Fibroblast of lung (primary cell): Measurements from ENCODE around the gene CASQ2. TPM values are rescaled to one million over a fixed set of nuclear protein-coding genes. Genes with fewer than 3 reads are reported as not detected.

ENCODE experiments used
- DNase-seq, 2 donors: peaks; one replicate each; pipeline versions ENCODE4 v3.0.0 to v3.0.0-alpha.2; 2010; ENCODE audit warnings: low read depth in 2 of 2
- H2AFZ ChIP-seq: 2 replicates; pipeline ENCODE4 v1.5.1; 2012; ENCODE audit warnings: low read length, control low read depth, inconsistent platforms
- H3K27ac ChIP-seq: 2 replicates; pipeline ENCODE4 v1.5.1; 2011; ENCODE audit warnings: low read length, control low read depth; ENCODE audit not compliant: insufficient read depth
- H3K27me3 ChIP-seq: 2 replicates; pipeline ENCODE4 v1.5.1; 2011; ENCODE audit warnings: mild to moderate bottlenecking, low read length; ENCODE audit not compliant: control insufficient read depth, insufficient read depth
- H3K36me3 ChIP-seq: 2 replicates; pipeline ENCODE4 v1.5.1; 2011; ENCODE audit warnings: low read length; ENCODE audit not compliant: control insufficient read depth, insufficient read depth
- H3K4me1 ChIP-seq: 2 replicates; pipeline ENCODE4 v1.5.1; 2011; ENCODE audit warnings: low read length; ENCODE audit not compliant: control insufficient read depth, insufficient read depth; ENCODE audit errors: extremely low read depth
- H3K4me2 ChIP-seq: 2 replicates; pipeline ENCODE4 v1.5.1; 2011; ENCODE audit warnings: low read length, control low read depth; ENCODE audit not compliant: insufficient read depth; ENCODE audit errors: extremely low read depth
- H3K4me3 ChIP-seq, 4 experiments: fragments of 200-600 bp in 1 of 4; sonication (generic) in 1 of 4; replicated peaks in 1 of 4; 2 replicates each; pipeline ENCODE4 v1.5.1; 2011 to 2016; ENCODE audit warnings: low read length in 4 of 4, low read depth in 3 of 4, mild to moderate bottlenecking in 3 of 4, control low read depth in 2 of 4, inconsistent platforms in 1 of 4, mixed read lengths in 1 of 4; ENCODE audit not compliant: insufficient read depth in 1 of 4; ENCODE audit errors: control extremely low read depth in 1 of 4
- H3K79me2 ChIP-seq: 2 replicates; pipeline ENCODE4 v1.5.1; 2012; ENCODE audit warnings: mild to moderate bottlenecking, low read length, inconsistent platforms; ENCODE audit not compliant: control insufficient read depth, insufficient read depth
- H3K9ac ChIP-seq: 2 replicates; pipeline ENCODE4 v1.5.1; 2011; ENCODE audit warnings: mild to moderate bottlenecking, low read length, control low read depth; ENCODE audit not compliant: insufficient read depth
- H3K9me3 ChIP-seq: 2 replicates; pipeline ENCODE4 v1.5.1; 2012; ENCODE audit warnings: low read depth, low read length; ENCODE audit not compliant: control insufficient read depth, insufficient read depth
- H4K20me1 ChIP-seq: 2 replicates; pipeline ENCODE4 v1.5.1; 2011; ENCODE audit warnings: low read length; ENCODE audit not compliant: control insufficient read depth, insufficient read depth; ENCODE audit errors: extremely low read depth
- EZH2 ChIP-seq: IDR thresholded peaks from 2 replicates; pipeline ENCODE4 v1.5.1; 2012; ENCODE audit warnings: low read length, control low read depth, mild to moderate bottlenecking; ENCODE audit errors: missing control alignments
- polyA plus RNA-seq, 2 donors: library from polyadenylated mRNA; depleted of rRNA in 1 of 2; stranded (reverse) in 1 of 2; unstranded in 1 of 2; fragments of >200 nt; gene quantifications; 2 replicates each; pipeline ENCODE4 v1.2.1, GENCODE V29; 2011 to 2012; ENCODE audit warnings: missing spikeins in 1 of 2
- total RNA-seq: library from RNA; depleted of rRNA; stranded (reverse); fragments of >200 nt; gene quantifications from 2 replicates; pipeline ENCODE4 v1.2.1, GENCODE V29; 2014
- TF ChIP-seq, protein P1 (sequence below), 2 donors: IDR thresholded peaks in 1 of 2; conservative IDR thresholded peaks in 1 of 2; 1 replicate in 1 of 2; 2 replicates in 1 of 2; pipeline ENCODE4 v1.5.1; 2011 to 2012; ENCODE audit warnings: low read length in 2 of 2, control low read depth in 1 of 2, inconsistent platforms in 1 of 2, low read depth in 1 of 2, mild to moderate bottlenecking in 1 of 2

Gene CASQ2
- total and polyA plus RNA-seq, 2 donors (not counting 1 experiment from before 2014, with no cell fraction given) = 0.03 TPM; not detected in 1

DNA sequence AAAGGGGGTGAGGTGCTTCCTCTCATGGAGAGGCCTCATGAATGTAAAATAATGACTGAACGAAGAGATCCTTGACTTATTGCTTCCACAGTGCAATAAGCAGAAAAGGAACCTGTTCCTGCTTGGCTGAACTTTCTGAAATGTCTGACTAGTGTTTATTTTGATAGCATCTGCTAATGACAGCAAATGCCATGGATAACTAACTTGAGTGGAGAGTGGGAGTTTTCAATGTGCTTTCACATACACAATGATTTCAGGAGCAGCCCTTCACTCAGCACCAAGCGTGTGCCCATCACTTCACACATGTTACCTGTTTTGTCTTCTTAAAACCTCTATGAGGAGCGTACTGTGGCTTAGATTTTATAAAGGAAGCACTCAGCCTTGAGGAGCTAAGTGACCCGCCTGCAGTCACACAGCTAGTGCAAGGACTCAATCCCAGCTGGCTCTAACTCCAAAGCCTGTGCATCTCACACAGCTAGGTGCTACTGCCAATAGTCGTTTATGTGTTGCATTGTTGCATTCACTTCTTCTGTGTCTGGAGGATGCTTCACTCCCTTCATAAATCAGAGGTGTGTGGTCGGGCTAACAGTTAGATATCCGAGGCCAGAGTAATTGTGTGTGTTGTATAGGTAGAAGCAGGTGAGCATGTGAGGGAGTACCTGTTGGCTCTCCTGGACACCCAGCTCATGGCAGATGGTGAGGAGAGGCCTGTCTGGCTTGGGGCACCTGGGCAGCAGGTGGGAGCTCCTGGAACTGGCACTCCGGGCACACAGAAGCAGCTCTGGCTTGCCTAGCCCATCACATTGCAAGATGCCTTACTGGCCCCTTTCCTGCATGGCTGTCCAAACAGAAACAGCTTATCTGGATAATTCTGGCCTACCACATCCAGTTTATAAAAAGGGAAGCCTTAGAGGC, 12.8 kb downstream of the CASQ2 start:
- H3K79me2 ChIP-seq = no peaks in the 10 kb centered on the region
- TF ChIP-seq, protein P1, sequence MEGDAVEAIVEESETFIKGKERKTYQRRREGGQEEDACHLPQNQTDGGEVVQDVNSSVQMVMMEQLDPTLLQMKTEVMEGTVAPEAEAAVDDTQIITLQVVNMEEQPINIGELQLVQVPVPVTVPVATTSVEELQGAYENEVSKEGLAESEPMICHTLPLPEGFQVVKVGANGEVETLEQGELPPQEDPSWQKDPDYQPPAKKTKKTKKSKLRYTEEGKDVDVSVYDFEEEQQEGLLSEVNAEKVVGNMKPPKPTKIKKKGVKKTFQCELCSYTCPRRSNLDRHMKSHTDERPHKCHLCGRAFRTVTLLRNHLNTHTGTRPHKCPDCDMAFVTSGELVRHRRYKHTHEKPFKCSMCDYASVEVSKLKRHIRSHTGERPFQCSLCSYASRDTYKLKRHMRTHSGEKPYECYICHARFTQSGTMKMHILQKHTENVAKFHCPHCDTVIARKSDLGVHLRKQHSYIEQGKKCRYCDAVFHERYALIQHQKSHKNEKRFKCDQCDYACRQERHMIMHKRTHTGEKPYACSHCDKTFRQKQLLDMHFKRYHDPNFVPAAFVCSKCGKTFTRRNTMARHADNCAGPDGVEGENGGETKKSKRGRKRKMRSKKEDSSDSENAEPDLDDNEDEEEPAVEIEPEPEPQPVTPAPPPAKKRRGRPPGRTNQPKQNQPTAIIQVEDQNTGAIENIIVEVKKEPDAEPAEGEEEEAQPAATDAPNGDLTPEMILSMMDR (conservative IDR thresholded peaks at IDR 0.05 in 1 of 2, IDR thresholded peaks at IDR 0.05 in 1 of 2; ENCODE audit: low read depth in 1 of 2, low read length in 2 of 2) = no peak
- TF ChIP-seq EZH2 = no peak
- no peak overlapping the region for H3K27ac ChIP-seq

DNA sequence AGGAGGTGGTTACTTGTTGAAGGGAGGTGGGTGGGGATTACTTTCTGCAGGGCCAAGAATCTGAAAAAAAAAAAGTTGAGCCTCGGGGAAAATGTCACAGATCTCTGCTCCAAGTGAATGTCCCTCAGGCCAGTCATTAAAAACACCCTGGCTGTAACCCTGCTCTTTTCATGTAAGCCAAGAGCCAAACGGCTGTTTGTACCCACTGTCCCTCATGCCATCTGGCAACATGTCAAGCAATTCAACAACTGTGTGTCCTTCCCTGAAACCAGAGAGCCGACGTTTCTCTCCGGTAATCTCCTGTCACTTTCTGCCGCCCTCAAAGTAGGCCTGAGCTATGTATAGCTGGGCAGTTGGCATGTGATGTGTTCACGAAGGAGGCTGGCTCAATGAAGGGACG, 14.7 kb downstream of the CASQ2 start:
- Histone ChIP-seq H3K79me2 (no peaks in the 10 kb centered on the region), H3K36me3 (no peaks in the 10 kb centered on the region), H4K20me1 (no peaks in the 10 kb centered on the region), H3K27ac (no peak overlapping the region), H3K9ac (no peak overlapping the region), H3K27me3 (peaks cover 9% of the 10 kb centered on the region), H3K4me3 (no peak overlapping the region), H3K4me1 (peaks cover under 1% of the 10 kb centered on the region), H3K4me2 (no peak overlapping the region), H2AFZ (no peak overlapping the region), H3K9me3 (no peaks in the 10 kb centered on the region)
- TF ChIP-seq EZH2 = no peak
- TF ChIP-seq, protein P1 (conservative IDR thresholded peaks at IDR 0.05 in 1 of 2, IDR thresholded peaks at IDR 0.05 in 1 of 2; ENCODE audit: low read depth in 1 of 2, low read length in 2 of 2) = no peak
- DNase-seq = no peak

More for the DNA sequence above, 12.8 kb downstream of the CASQ2 start:
- H2AFZ ChIP-seq = no peak overlapping the region
- H3K27me3 ChIP-seq = peaks cover 9% of the 10 kb centered on the region
- H3K4me3 ChIP-seq = no peak overlapping the region
- no peak overlapping the region for H3K4me2 ChIP-seq
- no peaks in the 10 kb centered on the region for H3K36me3 ChIP-seq
- H3K4me1 ChIP-seq = no peaks in the 10 kb centered on the region
- H4K20me1 ChIP-seq = no peaks in the 10 kb centered on the region
- DNase-seq = no peak
- no peaks in the 10 kb centered on the region for H3K9me3 ChIP-seq
- no peak overlapping the region for H3K9ac ChIP-seq

DNA sequence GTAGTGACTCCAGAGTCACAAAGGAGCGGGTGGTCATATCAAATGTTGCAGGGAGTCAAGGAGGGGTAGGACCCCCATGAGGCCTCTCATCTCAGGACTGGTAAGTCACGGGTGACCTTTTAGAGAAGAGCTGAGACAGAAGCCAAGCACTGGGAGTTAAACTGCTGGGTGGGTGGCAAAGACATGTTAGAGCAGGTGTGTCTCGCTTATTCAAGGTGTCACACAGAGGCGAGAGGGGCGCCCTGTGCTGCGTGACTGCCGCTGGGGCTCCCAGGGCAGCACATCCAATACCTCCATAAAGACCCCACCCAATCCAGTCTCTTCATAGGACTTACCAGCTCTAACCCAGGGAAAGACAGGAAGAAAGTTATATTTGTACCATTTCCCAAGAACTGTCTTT, 15.2 kb downstream of the CASQ2 start:
- Histone ChIP-seq H3K9me3 (no peaks in the 10 kb centered on the region), H3K4me2 (no peak overlapping the region), H3K9ac (no peak overlapping the region), H3K27ac (no peak overlapping the region), H3K4me3 (no peak overlapping the region), H3K4me1 (peaks cover 3% of the 10 kb centered on the region), H2AFZ (no peak overlapping the region), H3K79me2 (no peaks in the 10 kb centered on the region), H3K36me3 (no peaks in the 10 kb centered on the region), H3K27me3 (peaks cover 9% of the 10 kb centered on the region), H4K20me1 (no peaks in the 10 kb centered on the region)
- no peak for DNase-seq
- TF ChIP-seq, protein P1 (conservative IDR thresholded peaks at IDR 0.05 in 1 of 2, IDR thresholded peaks at IDR 0.05 in 1 of 2; ENCODE audit: low read depth in 1 of 2, low read length in 2 of 2) = no peak
- no peak for TF ChIP-seq EZH2
